Stimulated activated CD8-positive, alpha-beta memory T cell treated with anti-CD3 and anti-CD28 coated beads, Interleukin-7, amount 100 ng/mL, for 1 hour (primary cell): ENCODE results near the gene PIEZO2.
"Not testable (repeated sequence)": the region's sequence is repeated elsewhere in the genome, so short reads cannot be mapped to it uniquely, and the experiment has no call there.

Experiments used
- DNase-seq, 2 donors: peaks; one replicate each; pipeline ENCODE4 v3.0.0-alpha.2; 2020; ENCODE audit warnings: low read depth in 2 of 2

The PIEZO2 gene

DNA sequence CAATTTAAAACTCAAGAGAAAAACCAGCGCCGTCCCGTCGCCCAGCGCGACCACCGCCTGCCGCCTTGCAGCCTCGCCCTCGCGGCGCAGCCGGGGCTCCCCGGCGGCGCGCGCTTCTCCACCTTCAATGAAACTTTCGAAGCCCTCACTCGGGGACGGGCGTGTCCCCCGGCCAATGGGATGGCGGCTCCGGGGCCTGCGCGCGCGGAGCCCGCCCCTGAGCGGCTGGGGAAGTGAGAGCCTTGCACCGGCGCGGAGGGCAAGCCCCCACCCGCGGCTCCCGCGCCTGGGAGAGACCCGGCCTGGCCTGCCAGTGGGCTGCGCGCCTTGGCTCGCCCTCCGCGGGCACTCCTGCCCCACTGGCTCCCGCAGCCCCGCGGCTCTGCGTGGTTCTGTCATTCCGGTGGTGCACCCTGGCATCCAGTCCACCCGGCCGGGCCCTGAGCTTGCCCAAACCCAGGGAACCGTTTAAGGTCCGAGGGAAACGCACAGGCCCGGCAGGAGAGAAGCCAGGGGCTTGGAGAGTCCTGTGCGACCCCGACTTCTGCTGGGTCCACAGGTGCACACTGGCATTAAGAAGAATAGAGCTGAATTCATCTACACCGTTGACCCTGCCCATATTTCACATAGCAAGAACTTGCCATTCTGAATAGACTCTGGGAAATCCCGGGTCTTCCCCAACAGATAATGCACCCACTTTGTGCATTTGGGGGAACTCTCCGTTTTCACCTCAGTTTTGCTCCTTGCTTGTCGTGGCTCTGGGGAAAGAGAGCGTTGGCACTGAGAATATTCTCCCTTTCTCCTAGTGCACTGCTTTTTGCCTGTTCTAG is at the start of gene PIEZO2:
Gene PIEZO2, minus strand, starts transcription at position 129 of the 830 bp plus-strand sequence. CDS start 981 bp downstream, outside the sequence.
- no peak for DNase-seq

DNA sequence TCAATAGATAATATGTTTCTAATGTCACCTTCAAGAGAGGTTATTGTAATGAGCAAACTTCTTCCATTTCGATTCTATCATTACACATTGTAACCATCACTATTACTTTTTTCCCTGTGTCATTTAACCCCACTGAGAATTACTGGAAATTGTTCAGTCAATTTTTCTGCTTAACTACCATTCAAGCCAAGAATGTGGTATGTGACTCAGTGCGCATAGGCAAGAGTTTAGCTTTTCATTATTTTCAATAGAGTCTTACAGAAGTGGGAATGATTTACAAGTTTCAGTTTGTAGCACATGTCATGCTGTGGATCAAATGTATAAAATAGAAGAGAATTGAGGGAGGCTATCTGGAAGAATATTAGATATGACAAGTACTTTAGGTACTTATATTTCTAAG is 34.3 kb upstream of the PIEZO2 start:
- no peak for DNase-seq

DNA sequence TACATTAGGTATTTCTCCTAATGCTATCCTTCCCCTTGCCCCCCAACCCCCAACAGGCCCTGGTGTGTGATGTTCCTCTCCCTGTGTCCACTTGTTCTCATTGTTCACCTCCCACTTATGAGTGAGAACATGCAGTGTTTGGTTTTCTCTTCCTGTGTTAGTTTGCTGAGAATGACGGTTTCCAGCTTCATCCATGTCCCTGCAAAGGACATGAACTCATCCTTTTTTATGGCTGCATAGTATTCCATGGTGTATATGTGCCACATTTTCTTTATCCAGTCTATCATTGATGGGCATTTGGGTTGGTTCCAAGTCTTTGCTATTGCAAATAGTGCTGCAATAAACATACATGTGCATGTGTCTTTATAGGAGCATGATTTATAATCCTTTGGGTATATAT is 32.3 kb upstream of the PIEZO2 start:
- DNase-seq: not testable (repeated sequence)

DNA sequence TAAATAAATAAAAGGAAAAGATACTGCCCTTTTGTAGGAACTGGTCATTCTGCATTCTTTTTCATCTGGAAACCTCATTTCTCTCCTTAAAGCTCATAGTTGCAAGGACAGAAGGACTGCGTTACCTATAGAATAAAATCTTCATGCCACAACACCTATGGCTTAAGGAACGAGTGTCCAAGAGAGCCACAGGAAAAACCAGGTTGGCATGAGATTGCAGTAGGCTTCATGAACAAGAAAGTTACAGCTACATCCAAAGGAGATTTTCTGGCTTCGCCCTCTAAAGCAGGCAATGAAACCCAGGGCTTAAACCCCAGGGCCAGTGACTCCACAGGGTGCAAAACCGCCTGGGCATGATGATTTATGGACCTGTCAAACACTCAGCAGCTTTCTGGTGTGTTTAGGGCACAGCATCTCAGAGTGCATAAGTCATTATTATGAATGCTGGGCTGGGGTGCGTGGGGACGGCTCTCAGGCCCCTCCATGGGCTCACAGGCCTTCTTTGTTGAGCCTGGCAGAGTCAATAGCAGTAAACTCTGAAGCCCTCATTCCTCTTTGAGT is 30.7 kb upstream of the PIEZO2 start:
- no peak for DNase-seq

DNA sequence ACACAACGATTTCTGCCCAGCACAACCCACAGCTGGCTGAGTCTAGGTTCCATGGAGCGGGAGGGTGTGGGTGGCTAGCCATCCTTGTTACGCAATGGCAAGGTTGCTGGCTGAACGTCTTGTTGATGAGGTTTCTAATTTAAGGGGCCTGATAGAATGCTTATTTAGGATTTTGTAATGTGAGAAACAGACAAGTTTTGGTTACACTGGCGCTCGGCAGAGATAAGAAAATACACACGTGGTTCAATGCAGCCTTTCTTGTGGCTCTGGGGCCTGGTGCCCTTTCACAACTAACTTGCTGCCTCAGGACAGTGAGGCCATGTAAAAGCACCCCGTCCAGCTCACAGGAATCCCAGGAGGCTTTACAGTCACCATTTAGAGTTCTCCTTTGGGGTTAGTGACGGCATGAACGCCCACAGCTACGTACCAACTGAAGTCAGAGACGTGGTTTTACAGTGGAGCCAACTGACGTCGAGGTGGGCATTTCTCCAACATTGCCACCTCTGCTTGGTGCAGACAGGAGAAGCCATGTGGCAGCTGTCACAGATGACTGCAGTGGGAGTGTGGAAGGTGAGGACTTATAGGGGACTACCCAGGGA is 29.7 kb upstream of the PIEZO2 start:
- DNase-seq: no peak

DNA sequence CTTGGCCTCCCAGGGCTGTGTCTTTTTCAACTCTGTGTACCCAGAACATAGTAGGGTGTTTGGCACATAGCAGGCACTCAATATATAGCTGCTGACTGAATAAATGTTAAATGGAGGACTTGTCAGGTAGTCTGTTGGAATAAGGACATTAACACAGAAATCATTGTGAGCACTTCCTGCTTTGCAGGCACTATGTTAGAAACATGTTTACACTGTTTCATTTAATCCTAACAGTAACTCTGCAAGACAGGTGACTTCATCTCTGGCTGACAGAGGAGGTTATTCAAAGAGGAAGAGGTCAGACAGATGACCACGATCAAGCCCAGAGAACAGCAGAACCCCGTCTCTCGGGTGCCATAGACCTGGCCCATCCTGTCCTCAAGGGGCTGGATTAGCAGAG is 28.0 kb upstream of the PIEZO2 start:
- DNase-seq: no peak

DNA sequence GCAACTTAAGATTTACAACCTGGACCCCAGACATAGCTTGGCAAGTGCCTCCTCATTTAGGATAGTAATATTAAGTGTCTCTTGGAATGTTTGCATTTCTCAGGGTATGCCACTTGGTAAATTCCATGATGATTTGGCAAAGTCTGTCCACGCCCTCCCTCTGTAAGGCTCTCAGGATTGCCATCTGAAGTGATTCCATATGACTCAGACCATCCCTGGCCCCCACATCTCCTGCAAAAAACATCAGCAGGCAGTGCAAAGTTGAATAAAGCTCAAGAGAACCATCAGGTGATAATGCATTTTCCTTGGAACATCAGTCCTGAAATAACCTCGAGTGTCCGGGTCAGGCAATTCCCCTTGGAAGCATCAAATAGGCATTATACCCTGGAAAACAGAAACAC is 27.1 kb upstream of the PIEZO2 start:
- no peak for DNase-seq

DNA sequence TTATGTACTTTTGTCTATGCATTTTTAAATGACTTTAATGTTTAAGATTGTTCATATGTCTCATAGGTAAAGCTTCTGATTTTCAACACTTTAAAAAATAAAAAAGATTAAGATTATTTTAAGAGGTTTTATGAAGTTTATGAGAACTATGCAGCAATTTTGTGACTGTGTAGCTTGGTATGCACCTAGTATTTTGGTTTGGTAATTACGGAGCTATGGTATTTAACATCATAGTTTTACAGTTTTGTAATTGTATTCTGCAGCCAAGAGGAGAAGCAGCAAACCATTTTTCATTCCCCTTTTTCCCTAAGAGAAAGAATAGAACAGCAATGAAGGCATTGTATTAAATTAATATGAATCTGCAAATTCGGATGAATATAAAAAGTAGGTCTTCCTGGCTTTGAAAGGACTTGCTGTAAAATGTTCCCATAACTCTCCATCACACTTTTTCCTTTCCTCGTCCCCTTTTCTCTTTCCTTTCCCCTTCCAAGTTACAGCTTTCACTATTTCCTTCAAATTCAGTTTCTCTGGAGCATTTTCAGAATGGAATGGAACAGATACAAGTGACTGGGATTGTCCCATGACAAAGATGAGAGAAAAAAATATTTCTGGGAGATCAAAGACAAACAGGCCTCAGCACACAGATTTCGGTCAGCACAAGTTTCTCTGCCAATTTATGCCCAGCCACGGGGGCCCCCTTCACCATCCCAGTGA is 26.1 kb upstream of the PIEZO2 start:
- no peak for DNase-seq

DNA sequence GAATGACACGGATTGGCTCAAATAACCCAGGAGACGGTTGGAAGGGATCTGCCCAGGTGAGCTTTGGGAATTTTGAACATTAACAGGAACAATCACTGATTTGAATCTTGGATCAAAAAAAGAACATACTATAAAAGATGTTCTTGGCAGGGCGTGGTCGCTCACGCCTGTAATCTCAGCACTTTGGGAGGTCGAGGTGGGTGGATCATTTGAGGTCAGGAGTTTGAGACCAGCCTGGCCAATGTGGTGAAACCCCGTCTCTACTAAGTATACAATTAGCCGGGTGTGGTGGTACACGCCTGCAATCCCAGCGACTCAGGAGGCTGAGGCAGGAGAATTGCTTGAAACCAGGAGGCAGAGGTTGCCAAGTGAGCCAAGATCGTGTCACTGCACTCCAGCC is 24.8 kb upstream of the PIEZO2 start:
- not testable (repeated sequence) for DNase-seq

DNA sequence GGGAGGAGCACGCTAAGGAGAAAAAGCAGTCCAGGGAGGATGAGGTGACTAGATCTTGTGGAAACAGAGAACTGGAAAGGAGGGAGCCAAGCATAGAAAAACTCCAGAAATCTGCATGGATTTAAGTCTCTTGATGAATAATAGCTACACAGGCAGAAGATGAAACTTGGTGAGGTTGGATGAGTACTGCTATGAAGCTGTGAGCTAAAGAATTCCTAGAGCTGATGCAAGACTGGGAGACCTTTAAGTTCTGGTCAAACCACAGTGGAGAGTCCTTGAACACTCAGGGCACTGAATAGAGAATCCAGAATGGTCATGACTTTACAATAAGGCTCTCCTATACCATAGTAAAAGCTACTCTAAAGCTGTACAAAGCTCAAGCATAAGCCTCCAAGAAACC is 18.4 kb upstream of the PIEZO2 start:
- DNase-seq: no peak

DNA sequence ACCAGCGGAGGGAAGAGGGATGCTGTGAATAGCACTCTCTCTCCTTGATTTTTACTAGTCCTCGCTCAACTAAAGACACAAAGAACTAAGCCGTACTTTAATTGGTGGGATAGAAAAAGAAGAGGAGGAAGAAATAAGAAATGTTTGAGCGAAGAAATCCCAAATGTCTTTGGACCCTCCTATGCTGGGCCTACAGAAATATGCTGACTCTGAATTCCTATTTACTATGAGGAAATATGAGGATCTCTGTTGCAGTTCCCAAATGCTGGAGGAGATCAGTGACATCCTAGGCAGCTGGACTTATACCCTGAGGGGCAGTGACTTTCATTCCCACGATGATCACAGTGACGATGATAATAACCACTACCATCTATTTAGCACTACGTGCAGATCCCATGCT is 16.6 kb upstream of the PIEZO2 start:
- no peak for DNase-seq

DNA sequence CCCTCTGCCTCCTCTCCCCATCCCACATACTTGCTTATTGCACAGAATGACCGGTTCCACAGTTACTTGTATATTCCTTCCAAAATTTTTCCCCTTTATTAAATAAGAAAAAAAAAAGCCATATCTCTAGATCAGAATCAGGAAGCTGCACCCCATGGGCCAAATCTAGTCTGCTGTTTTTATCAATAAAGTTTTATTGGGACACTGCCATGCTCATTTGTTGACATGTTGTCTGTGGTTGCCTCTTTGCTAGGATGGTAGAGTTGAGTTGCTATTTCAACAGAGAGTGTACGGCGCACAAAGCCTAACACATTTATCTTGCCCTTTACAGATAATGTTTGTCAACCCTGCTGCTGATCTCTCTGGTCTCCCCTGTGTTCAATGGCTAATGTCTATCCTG is 15.8 kb upstream of the PIEZO2 start:
- no peak for DNase-seq

DNA sequence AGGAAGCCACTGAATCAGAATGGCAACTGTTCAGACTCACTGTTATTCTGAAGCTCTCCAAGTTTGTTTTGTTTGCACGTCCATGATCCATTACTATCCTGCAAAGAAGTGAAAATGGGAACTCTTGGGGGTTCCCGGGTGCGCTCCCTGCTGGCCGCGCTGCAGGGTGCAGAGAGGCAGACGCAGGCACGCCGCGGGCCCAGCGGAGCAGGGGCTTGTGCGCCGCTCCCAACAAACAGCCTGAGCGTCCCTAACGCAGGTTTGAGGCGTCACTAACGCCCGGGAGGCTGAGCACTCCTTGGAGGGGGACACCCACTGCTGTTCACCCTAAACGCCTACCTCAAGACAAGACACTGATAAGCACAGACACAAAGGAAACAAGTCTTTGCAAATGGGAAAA is 14.3 kb upstream of the PIEZO2 start:
- DNase-seq: no peak

DNA sequence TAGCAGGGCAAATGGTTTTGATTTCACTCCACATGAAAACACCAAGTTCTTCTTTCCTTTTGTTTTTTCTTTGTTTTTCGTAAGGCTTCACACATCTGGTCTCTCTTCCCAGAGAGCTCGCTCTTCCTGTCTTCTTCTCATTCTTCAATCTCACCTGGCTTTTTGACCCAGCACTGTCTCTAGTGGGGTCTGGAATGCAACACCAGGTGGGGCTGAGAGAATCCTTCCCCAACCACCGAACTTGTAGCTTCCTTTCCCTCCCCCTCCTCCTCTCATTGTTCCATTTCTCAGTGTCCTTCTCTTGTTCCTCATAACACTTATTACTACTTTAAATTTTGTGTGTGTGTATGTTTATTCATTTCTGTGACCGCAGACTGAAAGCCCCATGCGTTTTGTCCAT is 13.5 kb upstream of the PIEZO2 start:
- DNase-seq: no peak

DNA sequence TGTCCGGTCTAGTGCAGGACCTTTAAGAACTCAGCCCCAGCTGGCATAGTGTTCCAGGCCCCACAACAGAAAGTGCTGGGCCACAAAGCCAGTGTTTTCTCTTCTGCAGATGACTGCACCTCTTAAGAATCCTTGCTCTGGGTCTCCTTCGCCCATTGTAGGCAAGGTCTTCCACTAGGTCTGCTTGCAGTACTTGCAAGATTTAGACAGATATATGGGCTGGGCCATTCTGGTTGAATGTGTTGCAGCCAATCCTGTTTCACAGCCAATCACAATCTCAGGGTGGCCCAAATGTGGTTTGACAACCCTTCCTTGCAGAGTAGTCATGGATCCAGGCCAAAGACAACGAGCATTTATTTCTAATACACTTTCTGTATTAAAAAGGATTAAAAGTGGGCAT is 13.1 kb upstream of the PIEZO2 start:
- DNase-seq: no peak

DNA sequence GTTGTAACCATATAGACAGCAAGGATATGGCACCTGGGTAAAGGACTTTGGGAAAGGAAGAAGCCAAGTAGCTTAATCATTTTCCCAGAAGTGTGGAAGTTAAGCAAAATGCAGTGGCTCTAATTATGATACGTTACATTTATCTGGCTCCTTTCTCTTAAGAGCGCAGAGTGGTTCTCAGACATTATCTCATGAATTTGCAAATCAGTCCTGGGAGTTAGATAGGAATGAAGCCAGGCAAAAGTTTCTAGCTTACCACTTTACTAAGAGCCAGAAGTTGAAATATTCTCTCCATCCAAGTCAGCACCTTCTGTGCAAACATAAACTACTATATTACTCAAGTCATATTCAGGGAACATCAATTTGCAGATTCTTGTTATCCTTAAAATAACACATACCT is 10.9 kb upstream of the PIEZO2 start:
- DNase-seq: no peak

DNA sequence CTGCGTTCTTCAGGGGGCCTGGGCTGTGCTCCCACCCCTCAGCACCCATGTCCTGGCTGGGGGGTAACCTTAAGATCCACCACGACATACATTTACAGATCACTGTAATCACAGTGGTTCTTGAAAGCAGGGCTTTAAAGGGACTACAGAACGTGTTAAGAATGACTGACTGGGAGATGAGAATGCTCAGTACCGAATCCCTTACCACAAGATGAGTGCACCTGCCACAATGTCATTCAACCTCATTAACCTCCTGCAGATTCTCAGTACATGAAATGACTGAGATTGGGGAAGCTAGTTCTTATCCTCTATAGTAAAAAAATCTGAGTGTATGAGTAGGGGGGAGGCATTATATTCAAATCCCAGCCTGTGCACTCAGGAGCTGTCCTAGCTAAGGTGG is 10.5 kb upstream of the PIEZO2 start:
- DNase-seq: no peak

DNA sequence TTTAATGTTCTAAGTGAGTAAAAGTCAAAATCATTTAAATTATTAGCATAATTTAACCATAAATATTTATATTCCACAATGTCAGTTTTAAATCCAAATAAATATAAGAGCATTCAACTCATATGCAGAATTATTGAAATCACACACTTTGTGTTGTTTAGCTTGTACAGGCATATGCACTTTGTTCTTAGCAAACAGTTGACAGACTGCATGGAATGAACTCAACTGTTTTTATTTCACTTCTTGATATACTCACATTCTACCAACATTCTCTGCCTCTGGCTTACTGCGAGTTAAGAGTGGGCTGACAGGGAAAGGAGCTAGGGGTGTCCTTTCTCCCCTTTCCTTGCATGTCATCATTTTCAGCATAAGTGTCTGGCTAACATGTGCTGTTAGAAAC is 7.6 kb upstream of the PIEZO2 start:
- no peak for DNase-seq

DNA sequence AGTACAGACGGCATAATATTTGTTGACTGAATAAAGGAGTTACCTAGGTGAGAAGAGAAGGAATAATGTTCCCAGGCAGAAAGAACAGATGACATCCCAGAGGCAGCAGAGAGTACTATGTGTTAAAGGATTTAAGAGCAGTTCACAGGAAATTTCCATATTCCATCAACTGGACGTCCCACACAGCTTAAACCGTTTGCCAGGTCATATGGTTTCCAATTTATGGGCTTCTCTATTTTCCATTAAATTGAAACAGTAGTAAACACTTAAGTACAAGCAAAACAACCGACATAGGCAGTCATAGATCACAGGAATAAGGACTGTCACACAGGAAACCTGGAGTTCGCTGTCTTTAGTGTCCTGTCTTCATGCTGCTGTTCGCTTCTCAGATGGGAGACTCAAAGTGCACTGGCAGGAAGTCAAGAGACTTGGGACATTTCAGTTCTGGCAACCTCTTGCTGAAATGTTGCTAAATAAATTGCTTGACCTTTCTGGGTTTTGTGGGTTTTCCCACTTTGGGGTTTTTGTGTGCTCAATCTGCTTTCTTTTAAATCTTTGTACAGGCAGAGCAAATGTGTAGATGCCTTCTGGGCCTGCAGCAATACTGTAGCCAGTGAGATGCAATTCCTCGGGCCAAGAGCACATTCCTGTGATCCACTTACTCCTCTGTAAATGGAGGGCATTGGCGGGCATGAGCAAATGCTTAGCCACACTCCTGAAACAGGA is 5.8 kb upstream of the PIEZO2 start:
- no peak for DNase-seq

DNA sequence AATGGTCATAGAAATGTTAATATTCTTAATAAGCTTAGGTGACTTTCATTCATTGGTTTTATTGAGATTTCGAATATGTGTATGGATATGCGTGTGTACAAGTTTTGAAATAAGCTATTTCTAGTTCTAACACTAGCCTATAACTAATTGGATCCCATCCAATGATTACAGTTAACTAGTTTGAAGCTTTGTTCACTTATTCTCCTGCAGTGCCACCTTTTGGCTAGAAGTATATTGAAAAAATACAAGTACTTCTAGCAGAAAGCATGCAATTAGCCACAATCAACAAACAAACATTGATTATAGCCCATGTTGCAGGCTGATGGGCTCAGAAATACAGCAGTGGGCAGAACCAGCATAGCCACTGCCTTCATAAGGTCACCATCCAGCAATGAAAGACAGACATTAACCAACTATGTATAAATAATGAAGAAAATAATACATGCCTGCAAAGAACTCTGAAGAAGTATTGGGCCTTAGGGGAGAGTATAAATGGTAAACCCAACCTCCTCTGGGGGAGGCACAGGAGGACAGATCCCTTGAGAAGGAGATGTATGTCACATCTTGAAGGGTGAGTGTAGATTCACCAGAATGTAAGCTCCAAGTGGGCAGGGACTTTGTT is 5.1 kb upstream of the PIEZO2 start:
- DNase-seq: no peak

DNA sequence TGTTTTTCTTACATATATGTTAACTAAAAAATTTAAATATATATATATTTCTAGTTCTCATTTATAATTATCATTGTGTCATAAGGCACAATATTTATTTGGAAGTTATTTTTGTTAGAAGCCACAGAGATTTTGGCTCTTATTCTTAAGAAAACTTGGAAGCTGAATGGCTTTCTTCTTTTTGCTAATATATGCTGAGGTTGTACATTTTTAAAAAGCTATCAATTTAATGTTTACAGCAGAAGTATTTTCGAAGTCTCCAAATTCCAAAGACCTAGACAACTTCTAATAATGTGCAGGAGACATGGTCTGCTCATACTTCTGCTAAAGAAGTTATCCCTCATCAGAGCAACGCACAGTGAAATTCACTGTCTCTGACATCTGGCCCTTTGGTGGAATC is 3.7 kb upstream of the PIEZO2 start:
- DNase-seq: no peak

DNA sequence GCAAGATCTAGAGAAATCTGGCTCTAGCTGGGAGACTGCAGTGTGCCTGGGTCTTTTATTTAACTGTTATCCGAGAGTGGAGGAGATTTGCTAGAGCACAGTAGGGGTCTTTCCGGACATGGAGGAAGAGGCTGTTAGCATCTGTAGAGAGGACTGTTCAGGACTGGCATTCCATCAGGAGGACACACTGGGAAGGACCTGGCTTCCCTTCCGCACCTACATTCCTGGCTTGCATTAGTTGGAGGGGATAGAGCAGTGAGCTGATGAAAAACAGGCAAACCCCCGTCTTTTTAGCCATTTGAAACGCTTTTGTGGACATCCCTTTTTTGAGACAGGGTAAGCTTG is 874 bp upstream of the PIEZO2 start:
- DNase-seq: no peak
